ENCODE data around the gene RUNX1.

Gene RUNX1

GRCh38 chr21:34936371-34936789 is 112.7 kb downstream of the RUNX1 start:
- TF ChIP-seq CTCF (IDR thresholded peaks at IDR 0.05), result no peak
- no peak overlapping the region for H3K4me3 ChIP-seq
- H3K27ac ChIP-seq, result no peak overlapping the region
- DNase-seq (ENCODE audit: low spot score), result no peak

- no peak overlapping the region for H3K4me3 ChIP-seq
- no peak for TF ChIP-seq CTCF (IDR thresholded peaks at IDR 0.05)
- DNase-seq (ENCODE audit: low spot score), result no peak
- no peak overlapping the region for H3K27ac ChIP-seq
Measured at GRCh38 chr21:34935898-34936297, 113.2 kb downstream of the RUNX1 start.

- no peak overlapping the region for H3K27ac ChIP-seq
- TF ChIP-seq CTCF (IDR thresholded peaks at IDR 0.05), result no peak
- DNase-seq (ENCODE audit: low spot score), result no peak
- no peak overlapping the region for H3K4me3 ChIP-seq
Measured at GRCh38 chr21:34935452-34935851, 113.7 kb downstream of the RUNX1 start.

GRCh38 chr21:34934350-34934749 is 114.8 kb downstream of the RUNX1 start:
- DNase-seq (ENCODE audit: low spot score), result no peak
- no peak overlapping the region for H3K27ac ChIP-seq
- no peak overlapping the region for H3K4me3 ChIP-seq
- no peak for TF ChIP-seq CTCF (IDR thresholded peaks at IDR 0.05)

- Histone ChIP-seq H3K4me3 (no peak overlapping the region), H3K27ac (no peak overlapping the region)
- no peak for DNase-seq (ENCODE audit: low spot score)
- TF ChIP-seq CTCF (IDR thresholded peaks at IDR 0.05), result no peak
Measured at GRCh38 chr21:34933609-34934335, 115.3 kb downstream of the RUNX1 start.

GRCh38 chr21:34932233-34932632 is 116.9 kb downstream of the RUNX1 start:
- no peak for DNase-seq (ENCODE audit: low spot score)
- TF ChIP-seq CTCF (IDR thresholded peaks at IDR 0.05), result no peak
- no peak overlapping the region for H3K27ac ChIP-seq

GRCh38 chr21:34930971-34931370 is 118.1 kb downstream of the RUNX1 start:
- Histone ChIP-seq H3K4me3 (no peak overlapping the region), H3K27ac (no peak overlapping the region)
- DNase-seq (ENCODE audit: low spot score), result no peak
- TF ChIP-seq CTCF (IDR thresholded peaks at IDR 0.05), result no peak

More at GRCh38 chr21:34932233-34932632, 116.9 kb downstream of the RUNX1 start:
- no peak overlapping the region for H3K4me3 ChIP-seq
